ENCODE results near the gene IFTAP.

DNA sequence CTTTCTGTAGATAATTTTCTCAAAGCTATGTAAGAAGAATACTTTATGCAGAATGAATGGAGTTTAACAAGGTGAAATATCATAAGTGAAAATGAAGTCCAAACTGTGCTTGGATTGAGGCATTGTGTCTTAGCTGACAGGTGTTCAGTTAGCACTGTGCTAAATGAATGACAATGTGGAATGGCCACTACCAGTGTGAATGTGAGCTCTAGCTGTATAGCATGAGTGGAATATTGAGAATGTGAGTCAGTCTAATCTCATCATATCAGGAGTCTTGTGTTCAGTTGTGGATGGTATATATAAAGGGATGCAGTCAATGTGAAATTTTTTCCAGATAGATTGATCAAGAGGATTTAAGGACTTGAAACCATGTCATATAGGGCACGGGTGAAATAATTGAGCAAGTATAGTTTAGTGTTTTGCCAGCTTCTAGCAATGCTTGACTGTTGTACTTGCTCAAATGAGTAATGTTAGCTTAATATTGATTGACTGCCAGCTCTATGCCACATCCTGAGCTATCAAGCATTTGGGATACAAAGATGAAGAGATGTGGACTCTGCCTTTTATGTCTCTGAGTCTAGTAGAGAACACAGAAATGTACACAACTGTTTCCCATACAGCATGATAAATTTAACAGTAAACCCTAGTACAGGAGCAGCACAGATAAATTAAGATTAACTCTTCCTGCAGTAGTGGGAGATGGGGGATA lies 14.3 kb downstream of the IFTAP start:
- TF ChIP-seq, protein P1, sequence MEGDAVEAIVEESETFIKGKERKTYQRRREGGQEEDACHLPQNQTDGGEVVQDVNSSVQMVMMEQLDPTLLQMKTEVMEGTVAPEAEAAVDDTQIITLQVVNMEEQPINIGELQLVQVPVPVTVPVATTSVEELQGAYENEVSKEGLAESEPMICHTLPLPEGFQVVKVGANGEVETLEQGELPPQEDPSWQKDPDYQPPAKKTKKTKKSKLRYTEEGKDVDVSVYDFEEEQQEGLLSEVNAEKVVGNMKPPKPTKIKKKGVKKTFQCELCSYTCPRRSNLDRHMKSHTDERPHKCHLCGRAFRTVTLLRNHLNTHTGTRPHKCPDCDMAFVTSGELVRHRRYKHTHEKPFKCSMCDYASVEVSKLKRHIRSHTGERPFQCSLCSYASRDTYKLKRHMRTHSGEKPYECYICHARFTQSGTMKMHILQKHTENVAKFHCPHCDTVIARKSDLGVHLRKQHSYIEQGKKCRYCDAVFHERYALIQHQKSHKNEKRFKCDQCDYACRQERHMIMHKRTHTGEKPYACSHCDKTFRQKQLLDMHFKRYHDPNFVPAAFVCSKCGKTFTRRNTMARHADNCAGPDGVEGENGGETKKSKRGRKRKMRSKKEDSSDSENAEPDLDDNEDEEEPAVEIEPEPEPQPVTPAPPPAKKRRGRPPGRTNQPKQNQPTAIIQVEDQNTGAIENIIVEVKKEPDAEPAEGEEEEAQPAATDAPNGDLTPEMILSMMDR (IDR thresholded peaks at IDR 0.05; ENCODE audit: poor library complexity), result no peak
- no peak for TF ChIP-seq EZH2 (IDR thresholded peaks at IDR 0.05; ENCODE audit: borderline replicate concordance)
